ENCODE results near the gene KCNT2. TPM values are rescaled to one million over a fixed set of nuclear protein-coding genes. Genes with fewer than 3 reads are reported as not detected.

KCNT2 gene
- total RNA-seq, 2 donors from 2014 or later, result 1.1 TPM; not detected in 1

DNA sequence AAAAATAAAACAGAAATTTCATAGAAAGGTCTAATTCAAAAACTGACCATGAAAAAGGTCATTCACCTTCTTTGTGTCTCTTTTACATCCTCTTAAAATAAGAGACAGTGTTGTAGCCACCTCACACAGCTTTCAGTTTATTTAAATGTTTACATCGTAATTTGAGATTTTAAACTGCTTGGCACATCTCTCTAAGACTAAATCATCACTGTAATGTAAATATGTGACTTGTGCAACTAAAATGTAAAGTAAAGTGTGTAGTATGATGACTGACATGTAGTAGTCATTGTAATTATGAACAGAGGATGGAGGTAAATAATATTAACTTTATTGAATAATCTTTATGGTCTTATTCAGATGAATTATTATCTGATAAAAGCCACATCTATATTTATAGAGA, 283.9 kb downstream of the KCNT2 start:
- ATAC-seq, result no peak
- Mint-ChIP-seq H3K4me1 (no peaks in the 10 kb centered on the region), H3K36me3 (ENCODE audit: low read depth) (no peaks in the 10 kb centered on the region), H3K27me3 (no peaks in the 10 kb centered on the region), H3K4me3 (no peak overlapping the region), H3K27ac (no peak overlapping the region)
- DNase-seq, result no peak
- no peaks in the 10 kb centered on the region for H3K9me3 ChIP-seq (ENCODE audit: control insufficient read depth, low read length, poor library complexity, severe bottlenecking)

DNA sequence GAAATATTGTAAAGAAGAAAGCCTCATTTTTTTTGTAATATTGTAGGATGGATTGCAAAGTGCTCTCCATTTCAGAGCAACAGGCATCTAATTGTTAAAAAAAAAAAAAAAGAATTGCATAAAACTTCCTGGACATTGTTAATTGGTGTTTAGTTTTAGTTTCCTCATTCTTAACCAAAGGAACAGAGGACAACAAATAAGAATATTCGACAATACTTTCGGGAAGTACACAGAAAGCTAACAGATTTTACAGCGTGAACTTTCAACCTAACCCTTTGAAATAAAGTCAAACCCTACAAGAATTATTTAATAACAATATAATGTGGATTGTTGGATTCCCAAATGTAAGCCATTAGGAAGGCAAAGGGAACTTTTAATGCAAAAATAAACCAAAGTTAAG, 284.4 kb downstream of the KCNT2 start:
- no peaks in the 10 kb centered on the region for H3K4me1 Mint-ChIP-seq
- DNase-seq, result no peak
- no peaks in the 10 kb centered on the region for H3K36me3 Mint-ChIP-seq (ENCODE audit: low read depth)
- no peak for ATAC-seq
- H3K27ac Mint-ChIP-seq, result no peak overlapping the region
- H3K9me3 ChIP-seq (ENCODE audit: control insufficient read depth, low read length, poor library complexity, severe bottlenecking), result no peaks in the 10 kb centered on the region
- H3K27me3 Mint-ChIP-seq, result no peaks in the 10 kb centered on the region
- no peak overlapping the region for H3K4me3 Mint-ChIP-seq

- no peaks in the 10 kb centered on the region for H3K27me3 Mint-ChIP-seq
- no peaks in the 10 kb centered on the region for H3K9me3 ChIP-seq (ENCODE audit: control insufficient read depth, low read length, poor library complexity, severe bottlenecking)
- no peaks in the 10 kb centered on the region for H3K4me1 Mint-ChIP-seq
- DNase-seq (no peak), ATAC-seq (no peak)
- no peak overlapping the region for H3K27ac Mint-ChIP-seq
- no peaks in the 10 kb centered on the region for H3K36me3 Mint-ChIP-seq (ENCODE audit: low read depth)
- no peak overlapping the region for H3K4me3 Mint-ChIP-seq
Measured at GRCh38 chr1:196319301-196319700, 288.9 kb downstream of the KCNT2 start.

DNA sequence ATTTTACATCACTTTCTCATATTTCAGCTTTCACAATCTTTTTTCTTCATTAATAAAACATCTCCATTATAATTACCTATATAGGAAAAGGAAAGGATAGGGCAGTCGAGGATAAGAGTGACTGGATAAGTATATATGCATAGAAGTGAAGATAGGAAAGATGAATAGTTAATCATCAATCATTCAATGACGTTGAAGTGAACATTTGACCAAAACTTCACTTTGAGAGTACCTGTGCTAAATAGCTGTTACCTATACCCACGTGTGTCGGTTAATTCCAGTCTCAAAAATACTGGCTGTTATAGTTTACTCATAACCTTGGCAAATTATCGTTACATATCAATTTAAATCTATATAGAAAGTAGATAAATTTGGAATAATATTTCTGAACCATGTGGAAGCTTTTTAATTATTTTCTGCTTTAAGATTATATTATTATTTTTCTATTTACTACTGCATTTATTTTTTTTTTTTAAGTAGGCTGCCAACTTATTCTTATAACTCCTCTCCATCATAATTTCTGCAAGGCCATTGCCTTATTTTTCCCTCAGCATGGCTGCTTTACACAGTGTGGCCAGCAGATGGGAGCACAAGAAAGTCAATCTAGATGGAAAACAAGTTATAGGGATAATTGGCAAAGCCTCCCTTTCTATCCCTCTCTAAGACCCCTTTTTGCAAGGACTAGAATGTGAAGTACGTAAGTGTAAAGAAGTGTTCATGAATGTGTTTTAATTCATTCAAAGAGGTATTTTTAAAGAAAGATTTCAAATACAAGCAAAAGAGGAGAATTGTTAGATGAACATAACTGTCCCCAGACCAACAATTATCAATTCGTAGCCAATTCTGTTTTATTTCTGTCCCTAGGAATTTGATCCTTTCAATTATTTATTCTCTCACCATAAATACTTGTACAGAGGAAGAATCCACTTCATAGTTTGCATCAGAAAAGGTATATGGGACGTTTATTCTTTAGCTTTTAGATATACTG, 290.4 kb downstream of the KCNT2 start:
- Mint-ChIP-seq H3K4me1 (no peaks in the 10 kb centered on the region), H3K36me3 (ENCODE audit: low read depth) (no peaks in the 10 kb centered on the region), H3K27ac (no peak overlapping the region), H3K4me3 (no peak overlapping the region), H3K27me3 (no peaks in the 10 kb centered on the region)
- DNase-seq, result no peak
- ATAC-seq, result no peak
- H3K9me3 ChIP-seq (ENCODE audit: control insufficient read depth, low read length, poor library complexity, severe bottlenecking), result no peaks in the 10 kb centered on the region

DNA sequence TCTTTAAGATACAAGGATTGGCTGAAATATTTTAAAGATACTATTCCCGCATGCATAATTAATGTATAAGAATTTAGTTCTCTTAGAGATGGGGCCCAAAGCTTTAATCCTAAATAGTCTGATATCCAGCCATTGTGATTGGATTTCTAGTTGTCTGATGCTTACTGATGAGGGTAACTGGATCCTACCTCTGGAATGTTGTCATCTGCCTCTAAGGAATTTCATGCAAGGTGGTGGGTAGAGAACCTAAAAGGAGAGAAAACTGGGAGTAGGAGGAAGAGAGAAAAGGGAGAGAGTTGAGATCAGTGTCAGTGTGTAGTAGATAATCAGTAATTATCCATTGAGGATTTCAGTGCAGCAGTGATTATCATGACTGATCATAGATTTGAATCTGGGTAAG, 295.5 kb downstream of the KCNT2 start:
- no peak for ATAC-seq

GRCh38 chr1:196309386-196309785, 298.9 kb downstream of the KCNT2 start:
- H3K27ac Mint-ChIP-seq, result no peak overlapping the region
- H3K27me3 Mint-ChIP-seq, result peaks cover 5% of the 10 kb centered on the region
- ATAC-seq (no peak), DNase-seq (no peak)
- no peaks in the 10 kb centered on the region for H3K9me3 ChIP-seq (ENCODE audit: control insufficient read depth, low read length, poor library complexity, severe bottlenecking)
- H3K4me1 Mint-ChIP-seq, result peaks cover 2% of the 10 kb centered on the region
- H3K4me3 Mint-ChIP-seq, result no peak overlapping the region
- H3K36me3 Mint-ChIP-seq (ENCODE audit: low read depth), result no peaks in the 10 kb centered on the region

More for the DNA sequence above, 295.5 kb downstream of the KCNT2 start:
- Mint-ChIP-seq H3K27ac (no peak overlapping the region), H3K4me3 (no peak overlapping the region), H3K27me3 (peaks cover 5% of the 10 kb centered on the region), H3K4me1 (peaks cover 2% of the 10 kb centered on the region), H3K36me3 (ENCODE audit: low read depth) (no peaks in the 10 kb centered on the region)
- no peaks in the 10 kb centered on the region for H3K9me3 ChIP-seq (ENCODE audit: control insufficient read depth, low read length, poor library complexity, severe bottlenecking)
- DNase-seq, result no peak

DNA sequence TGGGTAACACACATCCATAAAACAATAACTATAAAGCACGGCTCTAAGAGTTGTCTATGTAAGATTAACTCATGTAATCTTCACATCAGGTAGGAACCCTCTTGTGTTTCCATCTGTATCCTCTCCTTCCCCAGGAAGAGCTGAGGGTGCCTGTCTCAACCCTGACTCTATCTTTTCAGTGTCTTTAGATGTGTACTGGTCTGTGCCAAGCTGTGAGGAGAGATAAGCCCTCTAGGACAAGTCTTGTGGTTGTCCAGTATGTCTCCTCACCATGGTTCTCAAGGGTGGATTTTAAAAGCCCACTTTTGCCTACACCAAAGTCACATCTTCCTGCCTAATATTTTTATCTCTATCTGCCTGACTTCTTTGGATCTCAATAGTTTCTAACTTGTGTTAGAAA, 300.1 kb downstream of the KCNT2 start:
- ATAC-seq, result no peak
- H3K27ac Mint-ChIP-seq, result no peak overlapping the region
- H3K4me3 Mint-ChIP-seq, result no peak overlapping the region

GRCh38 chr1:196306421-196306820, 301.8 kb downstream of the KCNT2 start:
- Mint-ChIP-seq H3K27me3 (peaks cover 5% of the 10 kb centered on the region), H3K4me1 (peaks cover 2% of the 10 kb centered on the region), H3K27ac (no peak overlapping the region), H3K36me3 (ENCODE audit: low read depth) (no peaks in the 10 kb centered on the region), H3K4me3 (no peak overlapping the region)
- H3K9me3 ChIP-seq (ENCODE audit: control insufficient read depth, low read length, poor library complexity, severe bottlenecking), result no peaks in the 10 kb centered on the region
- ATAC-seq (no peak), DNase-seq (no peak)

More for the DNA sequence above, 300.1 kb downstream of the KCNT2 start:
- H3K9me3 ChIP-seq (ENCODE audit: control insufficient read depth, low read length, poor library complexity, severe bottlenecking), result no peaks in the 10 kb centered on the region
- Mint-ChIP-seq H3K4me1 (peaks cover 2% of the 10 kb centered on the region), H3K27me3 (peaks cover 5% of the 10 kb centered on the region), H3K36me3 (ENCODE audit: low read depth) (no peaks in the 10 kb centered on the region)
- DNase-seq, result no peak

- Mint-ChIP-seq H3K4me1 (no peaks in the 10 kb centered on the region), H3K36me3 (ENCODE audit: low read depth) (no peaks in the 10 kb centered on the region), H3K27me3 (no peaks in the 10 kb centered on the region), H3K4me3 (no peak overlapping the region), H3K27ac (no peak overlapping the region)
- DNase-seq (no peak), ATAC-seq (no peak)
- H3K9me3 ChIP-seq (ENCODE audit: control insufficient read depth, low read length, poor library complexity, severe bottlenecking), result no peaks in the 10 kb centered on the region
Measured at GRCh38 chr1:196305216-196305615, 303.0 kb downstream of the KCNT2 start.

DNA sequence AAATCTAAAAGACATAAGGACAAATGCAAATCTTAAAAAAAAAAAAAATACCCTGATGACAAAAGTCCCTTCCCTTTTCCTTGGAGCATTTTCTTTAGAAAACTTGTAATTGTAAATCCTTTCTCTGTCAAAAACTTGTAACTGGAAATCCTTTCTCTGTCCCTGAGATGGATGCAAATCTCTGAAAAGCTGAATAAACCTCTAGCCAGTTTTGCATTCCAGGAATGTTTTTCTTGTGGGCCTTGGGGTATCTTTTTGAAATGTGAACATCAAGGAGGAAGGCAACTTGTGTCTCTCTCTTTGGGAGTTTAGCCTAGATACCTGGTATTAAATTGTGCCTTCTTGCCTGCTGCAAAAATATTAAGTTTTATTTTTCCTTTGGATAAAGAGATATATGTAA, 305.3 kb downstream of the KCNT2 start:
- H3K27ac Mint-ChIP-seq, result no peak overlapping the region
- no peak overlapping the region for H3K4me3 Mint-ChIP-seq
- H3K9me3 ChIP-seq (ENCODE audit: control insufficient read depth, low read length, poor library complexity, severe bottlenecking), result no peaks in the 10 kb centered on the region
- H3K27me3 Mint-ChIP-seq, result no peaks in the 10 kb centered on the region
- no peaks in the 10 kb centered on the region for H3K36me3 Mint-ChIP-seq (ENCODE audit: low read depth)
- no peak for ATAC-seq
- H3K4me1 Mint-ChIP-seq, result no peaks in the 10 kb centered on the region
- DNase-seq, result no peak

- Mint-ChIP-seq H3K4me3 (no peak overlapping the region), H3K36me3 (ENCODE audit: low read depth) (no peaks in the 10 kb centered on the region), H3K4me1 (no peaks in the 10 kb centered on the region), H3K27ac (no peak overlapping the region), H3K27me3 (no peaks in the 10 kb centered on the region)
- DNase-seq, result no peak
- ATAC-seq, result no peak
- H3K9me3 ChIP-seq (ENCODE audit: control insufficient read depth, low read length, poor library complexity, severe bottlenecking), result no peaks in the 10 kb centered on the region
Measured at GRCh38 chr1:196302420-196302819, 305.8 kb downstream of the KCNT2 start.

- H3K36me3 Mint-ChIP-seq (ENCODE audit: low read depth), result no peaks in the 10 kb centered on the region
- H3K9me3 ChIP-seq (ENCODE audit: control insufficient read depth, low read length, poor library complexity, severe bottlenecking), result no peaks in the 10 kb centered on the region
- H3K4me1 Mint-ChIP-seq, result no peaks in the 10 kb centered on the region
- H3K4me3 Mint-ChIP-seq, result no peak overlapping the region
- ATAC-seq, result no peak
- no peak for DNase-seq
- no peaks in the 10 kb centered on the region for H3K27me3 Mint-ChIP-seq
- H3K27ac Mint-ChIP-seq, result no peak overlapping the region
Measured at GRCh38 chr1:196295766-196296165, 312.5 kb downstream of the KCNT2 start.

DNA sequence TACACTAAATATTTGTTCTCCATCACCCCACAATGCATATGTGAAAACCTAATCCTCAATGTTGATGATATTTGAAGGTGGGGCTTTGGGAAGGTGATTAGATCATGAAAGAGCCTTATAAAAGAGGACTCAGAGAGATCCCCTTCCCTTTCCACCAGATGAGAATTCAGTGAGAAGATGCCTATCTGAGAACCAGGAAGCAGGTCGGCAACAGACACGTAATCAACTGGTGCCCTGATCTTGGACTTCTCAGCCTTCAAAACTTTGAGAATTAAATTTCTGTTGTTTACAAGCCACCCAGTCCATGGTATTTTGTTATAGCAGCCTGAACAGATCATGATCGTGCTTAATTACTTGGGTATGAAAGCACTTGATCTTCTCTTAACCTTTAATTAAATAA, 329.4 kb downstream of the KCNT2 start:
- no peaks in the 10 kb centered on the region for H3K9me3 ChIP-seq (ENCODE audit: control insufficient read depth, low read length, poor library complexity, severe bottlenecking)
- ATAC-seq (no peak), DNase-seq (no peak)
- Mint-ChIP-seq H3K27ac (no peak overlapping the region), H3K4me3 (no peak overlapping the region), H3K27me3 (no peaks in the 10 kb centered on the region), H3K4me1 (no peaks in the 10 kb centered on the region), H3K36me3 (ENCODE audit: low read depth) (no peaks in the 10 kb centered on the region)

DNA sequence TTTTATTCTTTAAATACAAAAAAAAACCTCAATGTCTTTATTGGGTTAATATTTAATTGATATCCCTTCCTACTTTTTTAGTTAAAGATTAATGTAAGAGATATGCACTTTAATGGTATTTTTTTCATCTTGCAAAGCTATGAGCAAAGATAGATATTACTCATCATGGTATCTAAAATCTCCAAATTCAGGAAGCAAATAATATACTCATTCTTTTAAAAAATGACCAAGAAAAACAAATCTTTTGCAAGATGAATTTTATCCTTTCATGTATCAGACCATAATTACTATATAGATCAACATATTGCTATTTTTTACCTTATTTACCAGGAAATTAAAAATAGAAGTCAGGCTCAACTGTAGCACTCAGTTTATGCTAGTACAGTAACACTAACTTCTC, 330.4 kb downstream of the KCNT2 start:
- Mint-ChIP-seq H3K27ac (no peak overlapping the region), H3K27me3 (no peaks in the 10 kb centered on the region), H3K4me1 (no peaks in the 10 kb centered on the region), H3K36me3 (ENCODE audit: low read depth) (no peaks in the 10 kb centered on the region), H3K4me3 (no peak overlapping the region)
- H3K9me3 ChIP-seq (ENCODE audit: control insufficient read depth, low read length, poor library complexity, severe bottlenecking), result no peaks in the 10 kb centered on the region
- DNase-seq (no peak), ATAC-seq (no peak)
